ENCODE data around the gene IL25. TPM values are rescaled to one million over a fixed set of nuclear protein-coding genes. Genes with fewer than 3 reads are reported as not detected.

IL25 gene
- total and polyA plus RNA-seq, 8 donors: not detected

- DNase-seq (peak in 1 of 4 donors; percentile 66), ATAC-seq (no peak)
- Histone ChIP-seq H3K27me3 (peaks cover 0 to 15% of the 10 kb centered on the region in 2 donors), H3K9me3 (no peaks in the 10 kb centered on the region), H3K27ac (no peak overlapping the region), H3K36me3 (no peaks in the 10 kb centered on the region), H3K4me3 (no peak overlapping the region), H3K4me1 (no peaks in the 10 kb centered on the region)
- intact Hi-C loops (cut with DNase I): loop anchor here in 1 of 2 donors (10.0 kb wide), 1 partner anchor 51 kb away; the partner anchor contains the start of gene PABPN1
- TF ChIP-seq, protein P1, sequence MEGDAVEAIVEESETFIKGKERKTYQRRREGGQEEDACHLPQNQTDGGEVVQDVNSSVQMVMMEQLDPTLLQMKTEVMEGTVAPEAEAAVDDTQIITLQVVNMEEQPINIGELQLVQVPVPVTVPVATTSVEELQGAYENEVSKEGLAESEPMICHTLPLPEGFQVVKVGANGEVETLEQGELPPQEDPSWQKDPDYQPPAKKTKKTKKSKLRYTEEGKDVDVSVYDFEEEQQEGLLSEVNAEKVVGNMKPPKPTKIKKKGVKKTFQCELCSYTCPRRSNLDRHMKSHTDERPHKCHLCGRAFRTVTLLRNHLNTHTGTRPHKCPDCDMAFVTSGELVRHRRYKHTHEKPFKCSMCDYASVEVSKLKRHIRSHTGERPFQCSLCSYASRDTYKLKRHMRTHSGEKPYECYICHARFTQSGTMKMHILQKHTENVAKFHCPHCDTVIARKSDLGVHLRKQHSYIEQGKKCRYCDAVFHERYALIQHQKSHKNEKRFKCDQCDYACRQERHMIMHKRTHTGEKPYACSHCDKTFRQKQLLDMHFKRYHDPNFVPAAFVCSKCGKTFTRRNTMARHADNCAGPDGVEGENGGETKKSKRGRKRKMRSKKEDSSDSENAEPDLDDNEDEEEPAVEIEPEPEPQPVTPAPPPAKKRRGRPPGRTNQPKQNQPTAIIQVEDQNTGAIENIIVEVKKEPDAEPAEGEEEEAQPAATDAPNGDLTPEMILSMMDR (IDR thresholded peaks at IDR 0.05): no peak
Measured at GRCh38 chr14:23375527-23376251, 3.1 kb downstream of the IL25 start.

DNA sequence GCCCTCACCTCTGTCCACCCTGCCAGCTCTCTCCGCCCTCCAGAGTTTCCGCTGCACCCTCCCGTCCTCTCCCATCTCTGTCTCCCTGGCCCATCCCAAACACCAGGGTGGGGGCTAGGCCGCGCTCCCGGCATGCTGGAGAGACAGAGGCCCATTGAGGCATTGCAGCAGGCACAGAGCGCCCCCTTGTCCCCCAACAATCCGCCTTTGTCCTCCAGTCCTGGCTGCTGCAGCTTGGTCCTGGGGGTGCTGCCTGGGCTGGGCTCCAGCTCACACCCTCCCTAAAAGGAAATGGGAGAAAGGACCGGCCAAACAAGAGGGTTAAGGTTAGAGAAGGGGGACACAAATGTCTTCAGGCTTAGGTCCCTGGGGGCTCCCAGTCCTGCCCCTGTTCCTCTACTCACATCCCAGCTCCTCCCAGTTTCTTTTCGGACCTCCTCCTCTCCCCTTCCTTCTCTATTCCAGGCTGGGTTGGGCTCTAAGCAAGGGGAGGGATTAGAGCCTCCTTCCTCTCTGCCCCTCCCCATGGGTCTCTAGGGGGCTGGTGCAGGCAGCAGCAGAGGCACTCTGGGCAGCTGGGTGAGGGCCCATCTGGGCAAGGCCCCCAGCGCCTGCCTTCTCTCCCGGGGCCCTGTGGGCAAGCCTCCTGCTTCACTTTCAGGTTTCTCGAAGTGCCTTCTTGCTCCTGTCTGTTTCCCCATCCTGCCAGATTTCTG is 4.0 kb downstream of the IL25 start, which contains the start of gene CMTM5:
CMTM5 (plus strand) TSS at position 565 of the 716 bp plus-strand sequence. CDS start 206 bp downstream, outside the sequence.
- ATAC-seq (peak; percentile 6), DNase-seq (peak in 2 of 4 donors; percentile 51 to 61)
- Histone ChIP-seq H3K36me3 (no peaks in the 10 kb centered on the region), H3K27me3 (peaks cover 0 to 20% of the 10 kb centered on the region in 2 donors), H3K4me1 (no peaks in the 10 kb centered on the region), H3K27ac (no peak within 1 kb of the TSS), H3K9me3 (no peaks in the 10 kb centered on the region), H3K4me3 (no peak within 1 kb of the TSS)
- intact Hi-C loops (cut with DNase I): loop anchor here in 1 of 2 donors (10.0 kb wide), 1 partner anchor 52 kb away; the partner anchor contains the start of gene PABPN1
- TF ChIP-seq, protein P1 (IDR thresholded peaks at IDR 0.05): no peak

DNA sequence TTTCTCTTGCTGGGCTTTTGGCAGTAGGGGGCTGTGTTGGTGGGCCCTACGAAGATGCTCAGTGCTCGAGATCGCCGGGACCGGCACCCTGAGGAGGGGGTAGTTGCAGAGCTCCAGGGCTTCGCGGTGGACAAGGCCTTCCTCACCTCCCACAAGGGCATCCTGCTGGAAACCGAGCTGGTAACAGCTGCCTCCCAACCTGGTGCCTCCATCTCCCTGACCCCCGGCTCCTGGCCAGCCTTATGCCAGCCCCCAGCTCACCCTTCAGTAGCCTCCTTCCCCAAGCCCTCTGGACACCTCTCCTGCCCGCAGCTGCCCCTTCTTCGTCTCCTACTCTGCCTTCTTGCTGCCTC is 4.6 kb downstream of the IL25 start:
- DNase-seq (peak in 1 of 4 donors; percentile 57), ATAC-seq (no peak)
- no peaks in the 10 kb centered on the region for H3K4me1 ChIP-seq
- H3K9me3 ChIP-seq: no peaks in the 10 kb centered on the region
- H3K27me3 ChIP-seq: peaks cover 0 to 26% of the 10 kb centered on the region in 2 donors
- no peak overlapping the region for H3K4me3 ChIP-seq
- H3K27ac ChIP-seq: no peak overlapping the region
- H3K36me3 ChIP-seq: no peaks in the 10 kb centered on the region
- intact Hi-C loops (cut with DNase I): loop anchor here in 1 of 2 donors (10.0 kb wide), 1 partner anchor 52 kb away; the partner anchor contains the start of gene PABPN1
- TF ChIP-seq, protein P1 (IDR thresholded peaks at IDR 0.05): no peak

DNA sequence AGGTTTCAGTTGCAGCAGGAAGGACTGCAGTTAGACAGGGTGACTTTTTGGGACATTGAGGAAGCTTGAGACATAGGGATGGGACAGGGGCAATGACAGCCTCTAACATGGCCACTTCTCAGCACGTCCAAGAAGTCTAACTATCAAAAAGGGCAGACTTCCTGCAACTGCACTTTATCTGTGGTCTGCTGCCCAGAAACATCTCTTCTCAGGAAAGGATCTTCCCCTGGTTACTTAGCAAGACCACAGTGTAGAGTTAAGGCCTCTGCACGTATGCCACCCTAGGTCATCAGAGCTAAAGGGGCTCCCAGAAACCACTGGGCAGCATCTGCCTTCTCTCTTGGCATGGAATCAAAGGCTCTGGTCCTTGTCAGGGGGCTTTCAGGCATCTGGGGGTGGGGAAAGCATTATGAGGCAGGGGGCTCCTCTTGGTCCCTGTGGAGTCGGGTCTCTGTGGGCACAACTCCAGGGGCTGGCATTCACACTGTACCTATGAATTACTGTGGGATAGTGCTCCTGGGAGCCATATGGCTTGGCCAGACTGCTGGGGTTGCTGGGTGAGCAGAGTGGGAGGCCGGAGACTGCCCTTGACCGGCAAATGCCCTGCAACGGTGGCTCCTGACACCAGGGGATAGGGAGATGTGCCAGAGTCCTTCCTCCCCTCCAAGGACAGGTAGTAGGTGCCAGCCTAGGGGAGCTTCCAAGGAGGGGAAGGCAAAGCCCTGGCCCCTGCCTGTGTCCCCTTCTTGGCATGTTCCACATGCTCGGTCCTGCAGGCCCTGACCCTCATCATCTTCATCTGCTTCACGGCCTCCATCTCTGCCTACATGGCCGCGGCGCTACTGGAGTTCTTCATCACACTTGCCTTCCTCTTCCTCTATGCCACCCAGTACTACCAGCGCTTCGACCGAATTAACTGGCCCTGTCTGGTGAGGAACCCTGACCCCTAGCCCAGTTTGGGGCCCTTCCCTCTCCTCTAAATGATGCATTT is 5.3 kb downstream of the IL25 start:
- intact Hi-C loops (cut with DNase I): loop anchor here in 1 of 2 donors (10.0 kb wide), 1 partner anchor 53 kb away; the partner anchor contains the start of gene PABPN1
- H3K27ac ChIP-seq: no peak overlapping the region
- no peak for ATAC-seq

More for the DNA sequence above, 5.3 kb downstream of the IL25 start:
- Histone ChIP-seq H3K36me3 (no peaks in the 10 kb centered on the region), H3K9me3 (no peaks in the 10 kb centered on the region), H3K4me1 (no peaks in the 10 kb centered on the region), H3K27me3 (peaks cover 0 to 33% of the 10 kb centered on the region in 2 donors), H3K4me3 (no peak overlapping the region)
- TF ChIP-seq, protein P1 (IDR thresholded peaks at IDR 0.05): no peak
- DNase-seq: no peak
